Activated naive CD4-positive, alpha-beta T cell treated with anti-CD3 and anti-CD28 coated beads, Interleukin-2, amount 50 U/mL, for 24 hours (primary cell): ENCODE results near the gene LAMC2.
"Not testable (repeated sequence)": the region's sequence is repeated elsewhere in the genome, so short reads cannot be mapped to it uniquely, and the experiment has no call there.

Source experiments
- H3K27ac Mint-ChIP-seq: one replicate; pipeline ENCODE4 v1.8.0; 2021; ENCODE audit warnings: mild to moderate bottlenecking, mixed read lengths
- H3K27me3 Mint-ChIP-seq: one replicate; pipeline ENCODE4 v1.8.0; 2021; ENCODE audit warnings: mixed read lengths
- H3K36me3 Mint-ChIP-seq: one replicate; pipeline ENCODE4 v1.8.0; 2021; ENCODE audit warnings: mixed read lengths
- H3K4me1 Mint-ChIP-seq: one replicate; pipeline ENCODE4 v1.8.0; 2021; ENCODE audit warnings: mixed read lengths
- H3K4me3 Mint-ChIP-seq: one replicate; pipeline ENCODE4 v1.8.0; 2021; ENCODE audit warnings: mild to moderate bottlenecking, mixed read lengths
- H3K9me3 Mint-ChIP-seq: one replicate; pipeline ENCODE4 v1.8.0; 2021; ENCODE audit warnings: mixed read lengths

The LAMC2 gene

DNA sequence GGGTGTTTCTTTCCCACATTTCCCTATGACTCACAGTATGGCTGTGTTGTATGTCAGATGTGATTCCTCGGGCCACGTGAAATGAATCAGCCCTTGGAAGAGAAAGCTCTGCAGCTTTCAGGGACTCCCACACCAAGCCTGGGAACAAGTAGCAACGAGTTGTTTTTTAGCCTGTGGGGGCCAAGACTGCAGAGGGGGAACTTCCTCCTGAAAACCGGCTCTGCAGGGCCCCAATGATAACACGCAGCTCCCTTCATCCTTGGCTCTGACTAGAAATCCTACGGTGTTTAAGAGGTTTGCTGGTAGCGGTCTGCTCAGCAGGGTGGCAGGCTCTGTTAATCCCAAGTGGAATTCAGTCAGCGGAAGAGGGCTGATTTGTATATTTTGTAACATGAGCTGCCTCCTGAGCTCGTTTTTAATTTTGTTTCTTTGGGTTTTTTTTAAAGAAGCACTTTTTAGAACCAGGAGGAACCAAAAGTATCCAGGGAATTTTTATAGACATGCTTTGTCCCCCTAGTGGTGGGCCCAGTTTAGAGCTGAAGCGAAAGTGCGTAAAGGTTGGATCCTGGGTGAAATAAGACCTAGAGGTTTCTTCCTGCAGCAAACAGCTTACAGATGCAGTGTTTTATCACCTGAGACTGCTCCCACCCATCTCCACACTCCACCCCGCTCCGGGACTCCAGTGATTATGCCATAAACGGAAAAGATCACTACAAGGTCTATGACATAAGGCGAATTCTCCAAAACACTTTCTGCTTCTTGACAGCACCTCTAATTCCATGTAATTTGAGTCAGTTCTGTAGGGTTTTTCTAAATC lies 48.8 kb downstream of the LAMC2 start:
- H3K27me3 Mint-ChIP-seq: no peaks in the 10 kb centered on the region
- H3K4me3 Mint-ChIP-seq: no peak overlapping the region
- no peaks in the 10 kb centered on the region for H3K9me3 Mint-ChIP-seq
- no peaks in the 10 kb centered on the region for H3K36me3 Mint-ChIP-seq
- no peaks in the 10 kb centered on the region for H3K4me1 Mint-ChIP-seq
- H3K27ac Mint-ChIP-seq: no peak overlapping the region

DNA sequence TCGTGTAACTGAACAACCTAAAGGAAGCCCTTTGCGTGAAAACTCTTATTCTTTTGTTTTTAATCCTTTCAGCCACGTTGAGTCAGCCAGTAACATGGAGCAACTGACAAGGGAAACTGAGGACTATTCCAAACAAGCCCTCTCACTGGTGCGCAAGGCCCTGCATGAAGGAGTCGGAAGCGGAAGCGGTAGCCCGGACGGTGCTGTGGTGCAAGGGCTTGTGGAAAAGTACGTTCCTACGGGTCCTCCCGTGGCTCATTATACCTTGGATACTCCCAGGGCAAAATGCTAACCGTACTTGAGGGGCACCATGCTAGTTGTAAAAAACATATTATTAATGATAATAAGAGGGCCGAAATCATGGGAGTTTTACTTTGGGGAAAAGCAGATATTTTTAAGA lies 49.4 kb downstream of the LAMC2 start:
- Mint-ChIP-seq H3K4me3 (no peak overlapping the region), H3K27ac (no peak overlapping the region), H3K27me3 (no peaks in the 10 kb centered on the region), H3K36me3 (no peaks in the 10 kb centered on the region), H3K9me3 (no peaks in the 10 kb centered on the region), H3K4me1 (no peaks in the 10 kb centered on the region)

DNA sequence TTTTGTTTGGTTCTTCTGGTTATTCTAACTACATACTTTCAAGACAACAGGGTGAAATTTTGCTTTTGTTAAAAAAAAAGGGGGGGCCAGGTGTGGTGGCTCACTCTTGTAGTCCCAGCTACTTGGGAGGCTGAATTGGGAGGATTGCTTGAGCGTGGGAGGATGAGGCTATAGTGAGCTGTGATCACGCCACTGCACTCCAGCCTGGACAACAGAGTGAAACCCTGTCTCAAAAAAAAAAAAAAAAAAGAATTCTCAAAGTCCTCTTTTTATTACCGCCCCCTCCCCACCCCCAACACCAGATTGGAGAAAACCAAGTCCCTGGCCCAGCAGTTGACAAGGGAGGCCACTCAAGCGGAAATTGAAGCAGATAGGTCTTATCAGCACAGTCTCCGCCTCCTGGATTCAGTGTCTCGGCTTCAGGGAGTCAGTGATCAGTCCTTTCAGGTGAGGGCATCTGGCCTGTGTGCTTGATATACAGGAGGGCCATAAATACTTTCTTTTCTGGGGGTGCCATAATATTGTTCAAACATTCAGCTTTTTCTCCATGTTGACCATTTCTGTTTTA lies 50.2 kb downstream of the LAMC2 start:
- no peak overlapping the region for H3K27ac Mint-ChIP-seq
- no peak overlapping the region for H3K4me3 Mint-ChIP-seq
- no peaks in the 10 kb centered on the region for H3K9me3 Mint-ChIP-seq
- H3K27me3 Mint-ChIP-seq: no peaks in the 10 kb centered on the region
- H3K36me3 Mint-ChIP-seq: no peaks in the 10 kb centered on the region
- no peaks in the 10 kb centered on the region for H3K4me1 Mint-ChIP-seq

DNA sequence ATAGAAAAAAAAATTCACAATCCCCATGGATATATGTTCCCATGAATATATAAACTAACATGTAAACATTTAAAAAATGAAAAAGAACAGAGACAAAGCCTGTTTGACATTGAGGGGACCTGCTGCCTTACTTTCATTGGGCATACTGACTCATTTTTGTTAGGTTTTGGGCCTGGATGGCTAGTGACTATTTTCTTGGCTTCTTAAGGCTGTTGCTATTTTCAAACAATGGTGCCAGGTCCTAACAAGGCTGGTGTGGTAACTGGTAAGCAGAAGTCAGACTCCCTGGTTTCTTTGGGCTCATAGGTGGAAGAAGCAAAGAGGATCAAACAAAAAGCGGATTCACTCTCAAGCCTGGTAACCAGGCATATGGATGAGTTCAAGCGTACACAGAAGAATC lies 51.0 kb downstream of the LAMC2 start:
- Mint-ChIP-seq H3K4me3 (no peak overlapping the region), H3K36me3 (no peaks in the 10 kb centered on the region), H3K27me3 (no peaks in the 10 kb centered on the region), H3K27ac (no peak overlapping the region), H3K9me3 (no peaks in the 10 kb centered on the region), H3K4me1 (no peaks in the 10 kb centered on the region)

DNA sequence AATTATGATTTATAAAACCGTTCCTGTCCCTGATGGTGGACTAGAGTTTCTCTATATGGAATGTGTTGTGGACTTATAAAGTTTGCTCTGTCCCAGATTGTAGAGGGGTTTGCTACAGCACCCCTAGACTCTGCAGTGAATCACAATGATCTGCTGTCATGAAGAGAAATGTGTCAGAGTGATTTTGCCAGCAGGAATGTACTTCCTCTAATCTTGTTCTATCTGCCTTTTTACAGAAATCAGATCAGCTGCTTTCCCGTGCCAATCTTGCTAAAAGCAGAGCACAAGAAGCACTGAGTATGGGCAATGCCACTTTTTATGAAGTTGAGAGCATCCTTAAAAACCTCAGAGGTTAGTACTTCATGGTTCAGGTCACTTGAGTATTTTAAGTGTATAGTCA lies 52.0 kb downstream of the LAMC2 start:
- no peaks in the 10 kb centered on the region for H3K36me3 Mint-ChIP-seq
- H3K4me3 Mint-ChIP-seq: no peak overlapping the region
- H3K4me1 Mint-ChIP-seq: no peaks in the 10 kb centered on the region
- no peak overlapping the region for H3K27ac Mint-ChIP-seq
- no peaks in the 10 kb centered on the region for H3K27me3 Mint-ChIP-seq
- H3K9me3 Mint-ChIP-seq: no peaks in the 10 kb centered on the region

DNA sequence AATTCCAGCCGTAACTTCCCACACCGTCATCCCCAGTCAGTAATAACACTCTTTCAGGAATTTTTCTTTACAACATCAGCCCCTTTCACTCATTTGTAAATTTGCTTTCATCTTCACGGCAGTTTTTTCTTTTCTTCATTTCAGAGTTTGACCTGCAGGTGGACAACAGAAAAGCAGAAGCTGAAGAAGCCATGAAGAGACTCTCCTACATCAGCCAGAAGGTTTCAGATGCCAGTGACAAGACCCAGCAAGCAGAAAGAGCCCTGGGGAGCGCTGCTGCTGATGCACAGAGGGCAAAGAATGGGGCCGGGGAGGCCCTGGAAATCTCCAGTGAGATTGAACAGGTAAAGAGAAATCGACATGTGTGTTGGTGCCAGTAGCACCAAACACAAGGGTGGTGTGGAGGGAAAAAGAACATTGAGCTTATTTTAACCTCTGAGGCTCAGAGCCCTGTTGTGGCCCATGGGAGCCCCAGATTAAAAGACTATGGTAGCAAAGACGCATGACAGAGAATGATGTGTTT lies 53.2 kb downstream of the LAMC2 start:
- Mint-ChIP-seq H3K4me3 (no peak overlapping the region), H3K9me3 (no peaks in the 10 kb centered on the region), H3K27ac (no peak overlapping the region), H3K27me3 (no peaks in the 10 kb centered on the region), H3K4me1 (no peaks in the 10 kb centered on the region), H3K36me3 (no peaks in the 10 kb centered on the region)

DNA sequence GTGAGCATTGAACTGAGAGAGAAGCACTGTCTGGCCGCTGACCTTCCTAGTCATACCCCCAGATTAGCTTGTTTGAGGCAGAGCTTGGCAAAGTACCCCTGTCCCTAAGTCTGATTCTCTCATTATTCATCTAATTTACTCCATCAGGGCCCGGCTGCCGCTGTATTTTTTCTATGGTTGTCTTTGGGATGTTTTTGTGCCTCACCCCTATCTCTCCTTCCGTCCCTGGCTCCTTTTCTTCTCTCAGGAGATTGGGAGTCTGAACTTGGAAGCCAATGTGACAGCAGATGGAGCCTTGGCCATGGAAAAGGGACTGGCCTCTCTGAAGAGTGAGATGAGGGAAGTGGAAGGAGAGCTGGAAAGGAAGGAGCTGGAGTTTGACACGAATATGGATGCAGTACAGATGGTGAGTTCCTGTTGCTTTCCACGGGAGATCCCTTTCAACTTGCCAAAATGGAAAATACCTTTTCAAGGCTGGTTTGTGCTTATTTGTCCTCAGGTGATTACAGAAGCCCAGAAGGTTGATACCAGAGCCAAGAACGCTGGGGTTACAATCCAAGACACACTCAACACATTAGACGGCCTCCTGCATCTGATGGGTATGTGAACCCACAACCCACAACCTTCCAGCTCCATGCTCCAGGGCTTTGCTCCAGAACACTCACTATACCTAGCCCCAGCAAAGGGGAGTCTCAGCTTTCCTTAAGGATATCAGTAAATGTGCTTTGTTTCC lies 53.9 kb downstream of the LAMC2 start:
- H3K27ac Mint-ChIP-seq: no peak overlapping the region
- H3K4me1 Mint-ChIP-seq: no peaks in the 10 kb centered on the region
- no peak overlapping the region for H3K4me3 Mint-ChIP-seq

DNA sequence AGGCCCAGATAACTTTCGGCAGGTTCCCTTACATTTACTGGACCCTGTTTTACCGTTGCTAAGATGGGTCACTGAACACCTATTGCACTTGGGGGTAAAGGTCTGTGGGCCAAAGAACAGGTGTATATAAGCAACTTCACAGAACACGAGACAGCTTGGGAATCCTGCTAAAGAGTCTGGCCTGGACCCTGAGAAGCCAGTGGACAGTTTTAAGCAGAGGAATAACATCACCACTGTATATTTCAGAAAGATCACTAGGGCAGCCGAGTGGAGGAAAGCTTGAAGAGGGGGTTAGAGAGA lies 54.4 kb downstream of the LAMC2 start:
- H3K4me3 Mint-ChIP-seq: no peak overlapping the region
- no peaks in the 10 kb centered on the region for H3K9me3 Mint-ChIP-seq
- no peaks in the 10 kb centered on the region for H3K27me3 Mint-ChIP-seq
- H3K4me1 Mint-ChIP-seq: no peaks in the 10 kb centered on the region
- H3K36me3 Mint-ChIP-seq: no peaks in the 10 kb centered on the region
- no peak overlapping the region for H3K27ac Mint-ChIP-seq

More for the DNA sequence above, 53.9 kb downstream of the LAMC2 start:
- no peaks in the 10 kb centered on the region for H3K9me3 Mint-ChIP-seq
- H3K36me3 Mint-ChIP-seq: no peaks in the 10 kb centered on the region
- no peaks in the 10 kb centered on the region for H3K27me3 Mint-ChIP-seq

DNA sequence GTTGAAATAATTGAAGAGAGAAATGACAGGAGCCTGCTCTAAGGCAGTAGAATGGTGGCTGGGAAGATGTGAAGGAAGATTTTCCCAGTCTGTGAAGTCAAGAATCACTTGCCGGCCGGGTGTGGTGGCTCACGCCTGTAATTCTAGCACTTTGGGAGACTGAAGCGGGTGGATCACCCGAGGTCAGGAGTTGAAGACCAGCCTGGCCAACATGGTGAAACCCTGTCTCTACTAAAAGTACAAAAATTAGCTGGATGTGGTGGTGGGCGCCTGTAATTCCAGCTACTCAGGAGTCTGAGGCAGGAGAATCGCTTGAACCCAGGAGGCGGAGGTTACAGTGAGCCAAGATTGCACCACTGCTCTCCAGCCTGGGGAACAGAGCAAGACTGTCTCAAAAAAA lies 54.8 kb downstream of the LAMC2 start:
- H3K9me3 Mint-ChIP-seq, H3K4me1 Mint-ChIP-seq, H3K36me3 Mint-ChIP-seq, H3K27me3 Mint-ChIP-seq, H3K27ac Mint-ChIP-seq, H3K4me3 Mint-ChIP-seq: not testable (repeated sequence)

DNA sequence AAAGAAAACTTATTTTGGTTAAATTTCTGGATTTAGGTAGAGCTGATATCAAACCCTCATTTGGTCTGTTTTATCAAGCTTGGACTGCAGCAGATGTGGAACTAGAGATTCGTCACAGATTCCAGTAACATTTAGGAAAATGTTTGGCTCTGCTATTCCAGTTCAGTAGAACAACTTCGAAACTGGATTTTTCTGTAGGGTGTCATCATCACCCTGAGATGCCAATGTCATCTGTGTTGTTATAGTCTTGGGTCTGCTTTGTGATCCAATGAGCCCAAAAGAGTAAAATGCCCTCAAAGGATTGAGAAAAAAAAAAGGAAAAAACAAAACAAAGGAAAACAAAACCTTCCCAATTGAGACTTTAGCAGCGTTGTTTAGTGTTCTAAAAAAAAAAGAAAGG lies 55.4 kb downstream of the LAMC2 start:
- no peaks in the 10 kb centered on the region for H3K36me3 Mint-ChIP-seq
- H3K27me3 Mint-ChIP-seq: no peaks in the 10 kb centered on the region
- H3K27ac Mint-ChIP-seq: no peak overlapping the region
- no peaks in the 10 kb centered on the region for H3K4me1 Mint-ChIP-seq
- no peaks in the 10 kb centered on the region for H3K9me3 Mint-ChIP-seq
- H3K4me3 Mint-ChIP-seq: no peak overlapping the region

DNA sequence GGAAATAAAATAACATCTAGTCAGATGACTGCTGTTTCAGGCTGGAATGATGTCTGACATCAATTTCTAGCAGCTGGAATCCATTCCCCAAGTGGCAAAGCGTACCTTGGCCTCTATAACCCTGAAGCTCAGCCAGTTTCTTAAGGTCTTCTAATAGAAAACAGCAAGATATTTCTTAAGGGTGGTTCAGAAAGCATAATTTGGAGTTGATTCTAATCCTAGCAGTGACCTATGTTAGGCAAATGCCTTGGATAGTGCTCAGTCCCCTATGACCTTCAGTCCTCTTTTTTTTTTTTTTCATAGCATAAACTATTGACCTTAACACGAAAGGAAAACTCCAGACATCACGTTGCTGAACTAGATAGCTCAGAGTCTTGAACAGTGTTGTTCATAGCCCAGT lies 56.5 kb downstream of the LAMC2 start:
- H3K4me3 Mint-ChIP-seq: no peak overlapping the region
- H3K27ac Mint-ChIP-seq: no peak overlapping the region
- no peaks in the 10 kb centered on the region for H3K4me1 Mint-ChIP-seq
- H3K36me3 Mint-ChIP-seq: no peaks in the 10 kb centered on the region
- H3K27me3 Mint-ChIP-seq: peaks cover 2% of the 10 kb centered on the region
- no peaks in the 10 kb centered on the region for H3K9me3 Mint-ChIP-seq

DNA sequence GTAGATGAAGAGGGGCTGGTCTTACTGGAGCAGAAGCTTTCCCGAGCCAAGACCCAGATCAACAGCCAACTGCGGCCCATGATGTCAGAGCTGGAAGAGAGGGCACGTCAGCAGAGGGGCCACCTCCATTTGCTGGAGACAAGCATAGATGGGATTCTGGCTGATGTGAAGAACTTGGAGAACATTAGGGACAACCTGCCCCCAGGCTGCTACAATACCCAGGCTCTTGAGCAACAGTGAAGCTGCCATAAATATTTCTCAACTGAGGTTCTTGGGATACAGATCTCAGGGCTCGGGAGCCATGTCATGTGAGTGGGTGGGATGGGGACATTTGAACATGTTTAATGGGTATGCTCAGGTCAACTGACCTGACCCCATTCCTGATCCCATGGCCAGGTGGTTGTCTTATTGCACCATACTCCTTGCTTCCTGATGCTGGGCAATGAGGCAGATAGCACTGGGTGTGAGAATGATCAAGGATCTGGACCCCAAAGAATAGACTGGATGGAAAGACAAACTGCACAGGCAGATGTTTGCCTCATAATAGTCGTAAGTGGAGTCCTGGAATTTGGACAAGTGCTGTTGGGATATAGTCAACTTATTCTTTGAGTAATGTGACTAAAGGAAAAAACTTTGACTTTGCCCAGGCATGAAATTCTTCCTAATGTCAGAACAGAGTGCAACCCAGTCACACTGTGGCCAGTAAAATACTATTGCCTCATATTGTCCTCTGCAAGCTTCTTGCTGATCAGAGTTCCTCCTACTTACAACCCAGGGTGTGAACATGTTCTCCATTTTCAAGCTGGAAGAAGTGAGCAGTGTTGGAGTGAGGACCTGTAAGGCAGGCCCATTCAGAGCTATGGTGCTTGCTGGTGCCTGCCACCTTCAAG lies 57.3 kb downstream of the LAMC2 start:
- no peaks in the 10 kb centered on the region for H3K36me3 Mint-ChIP-seq
- no peaks in the 10 kb centered on the region for H3K4me1 Mint-ChIP-seq
- no peak overlapping the region for H3K4me3 Mint-ChIP-seq
- H3K27me3 Mint-ChIP-seq: peaks cover 2% of the 10 kb centered on the region
- no peaks in the 10 kb centered on the region for H3K9me3 Mint-ChIP-seq
- no peak overlapping the region for H3K27ac Mint-ChIP-seq

DNA sequence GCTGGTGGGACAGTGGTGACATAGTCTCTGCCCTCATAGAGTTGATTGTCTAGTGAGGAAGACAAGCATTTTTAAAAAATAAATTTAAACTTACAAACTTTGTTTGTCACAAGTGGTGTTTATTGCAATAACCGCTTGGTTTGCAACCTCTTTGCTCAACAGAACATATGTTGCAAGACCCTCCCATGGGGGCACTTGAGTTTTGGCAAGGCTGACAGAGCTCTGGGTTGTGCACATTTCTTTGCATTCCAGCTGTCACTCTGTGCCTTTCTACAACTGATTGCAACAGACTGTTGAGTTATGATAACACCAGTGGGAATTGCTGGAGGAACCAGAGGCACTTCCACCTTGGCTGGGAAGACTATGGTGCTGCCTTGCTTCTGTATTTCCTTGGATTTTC lies 58.4 kb downstream of the LAMC2 start:
- Mint-ChIP-seq H3K36me3 (no peaks in the 10 kb centered on the region), H3K4me3 (no peak overlapping the region), H3K4me1 (no peaks in the 10 kb centered on the region), H3K9me3 (no peaks in the 10 kb centered on the region), H3K27ac (no peak overlapping the region), H3K27me3 (peaks cover 2% of the 10 kb centered on the region)

DNA sequence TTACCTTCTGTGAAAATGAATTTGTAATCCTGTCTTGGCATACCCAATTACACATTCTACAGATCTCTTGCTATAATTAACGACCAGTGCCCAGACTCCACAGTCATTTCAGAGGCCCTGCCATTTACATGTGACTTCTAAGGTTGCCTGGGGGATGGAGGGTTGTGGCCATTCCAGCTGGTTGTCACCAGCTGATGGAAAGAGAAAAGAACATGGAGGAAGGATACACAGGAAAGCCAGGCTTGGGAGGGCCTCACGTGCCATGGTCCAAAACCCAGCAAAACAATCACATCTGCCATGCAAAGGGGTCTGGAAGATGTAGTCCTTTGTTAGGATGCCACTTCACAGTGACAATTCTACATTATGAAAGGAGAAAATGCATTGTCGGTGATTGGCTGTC lies 59.3 kb downstream of the LAMC2 start:
- H3K4me1 Mint-ChIP-seq: no peaks in the 10 kb centered on the region
- no peak overlapping the region for H3K4me3 Mint-ChIP-seq
- peaks cover 5% of the 10 kb centered on the region for H3K27me3 Mint-ChIP-seq
- H3K9me3 Mint-ChIP-seq: no peaks in the 10 kb centered on the region
- H3K36me3 Mint-ChIP-seq: no peaks in the 10 kb centered on the region
- no peak overlapping the region for H3K27ac Mint-ChIP-seq

DNA sequence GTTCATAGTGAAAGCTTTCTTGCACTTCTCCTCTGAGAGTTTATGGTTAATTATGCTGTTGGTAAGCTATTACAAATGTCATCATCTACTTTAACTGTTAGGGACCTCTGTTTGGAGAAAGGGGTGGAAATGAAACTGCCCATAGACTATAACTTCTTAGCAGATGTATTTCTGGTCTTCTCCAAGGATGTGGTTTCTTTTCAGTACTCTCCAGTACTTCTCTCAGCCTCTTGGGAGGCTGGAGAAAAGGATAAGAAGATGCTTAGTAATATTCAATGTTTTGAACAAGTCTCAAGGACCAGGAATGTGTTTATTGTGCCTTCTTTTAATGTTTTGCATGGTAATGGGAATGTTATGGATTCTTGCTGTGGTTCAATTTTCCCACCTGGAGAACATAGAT lies 60.4 kb downstream of the LAMC2 start:
- H3K36me3 Mint-ChIP-seq: no peaks in the 10 kb centered on the region
- H3K27me3 Mint-ChIP-seq: peaks cover 5% of the 10 kb centered on the region
- no peak overlapping the region for H3K4me3 Mint-ChIP-seq
- no peak overlapping the region for H3K27ac Mint-ChIP-seq
- no peaks in the 10 kb centered on the region for H3K4me1 Mint-ChIP-seq
- H3K9me3 Mint-ChIP-seq: no peaks in the 10 kb centered on the region
